Upper lobe of right lung (tissue), 1 donor: ENCODE measurements around the gene CHPF. TPM values are rescaled to one million over a fixed set of nuclear protein-coding genes. Genes with fewer than 3 reads are reported as not detected.

Experiments used
- ATAC-seq: fragments of 200-7000 bp; cut with Tn5 transposase; one replicate; pipeline ENCODE4 v1.9.1; 2020; ENCODE audit warnings: mild to moderate bottlenecking, moderate library complexity
- DNase-seq: peaks from one replicate; pipeline ENCODE4 v3.0.0-alpha.2; 2020
- H3K27ac ChIP-seq: fragments of 200-600 bp; one replicate; pipeline ENCODE4 v1.8.0; 2022
- H3K27me3 ChIP-seq: fragments of 200-600 bp; one replicate; pipeline ENCODE4 v1.8.0; 2022; ENCODE audit warnings: mild to moderate bottlenecking
- H3K36me3 ChIP-seq: fragments of 200-600 bp; one replicate; pipeline ENCODE4 v1.8.0; 2022
- H3K4me1 ChIP-seq: fragments of 200-600 bp; one replicate; pipeline ENCODE4 v1.8.0; 2022
- H3K4me3 ChIP-seq: fragments of 200-600 bp; one replicate; pipeline ENCODE4 v1.8.0; 2022; ENCODE audit warnings: mild to moderate bottlenecking
- H3K9me3 ChIP-seq: fragments of 200-600 bp; one replicate; pipeline ENCODE4 v1.8.0; 2022
- intact Hi-C: fragments of 100-400 bp; cut with DNase I; formaldehyde crosslinking; loops from one replicate; pipeline ENCODE4 v1.11.0; 2022
- total RNA-seq: library from RNA; stranded (reverse); fragmentation: NEBNext Ultra II Directional; extraction: Animal tissue kit (Norgen Biotek cat#: 25700); gene quantifications from one replicate; pipeline ENCODE4 v1.2.1, GENCODE V29; 2021
- TF ChIP-seq, protein P1 (sequence below): fragments of 200-600 bp; IDR thresholded peaks from one replicate; pipeline ENCODE4 v1.8.0; 2022; ENCODE audit warnings: antibody characterized with exemption
- donor health status: DM: no; HTN: yes; CAD: no; lungs with severe emphysema.

CHPF gene
- total RNA-seq, 1 donor from 2014 or later: 45.3 TPM

DNA sequence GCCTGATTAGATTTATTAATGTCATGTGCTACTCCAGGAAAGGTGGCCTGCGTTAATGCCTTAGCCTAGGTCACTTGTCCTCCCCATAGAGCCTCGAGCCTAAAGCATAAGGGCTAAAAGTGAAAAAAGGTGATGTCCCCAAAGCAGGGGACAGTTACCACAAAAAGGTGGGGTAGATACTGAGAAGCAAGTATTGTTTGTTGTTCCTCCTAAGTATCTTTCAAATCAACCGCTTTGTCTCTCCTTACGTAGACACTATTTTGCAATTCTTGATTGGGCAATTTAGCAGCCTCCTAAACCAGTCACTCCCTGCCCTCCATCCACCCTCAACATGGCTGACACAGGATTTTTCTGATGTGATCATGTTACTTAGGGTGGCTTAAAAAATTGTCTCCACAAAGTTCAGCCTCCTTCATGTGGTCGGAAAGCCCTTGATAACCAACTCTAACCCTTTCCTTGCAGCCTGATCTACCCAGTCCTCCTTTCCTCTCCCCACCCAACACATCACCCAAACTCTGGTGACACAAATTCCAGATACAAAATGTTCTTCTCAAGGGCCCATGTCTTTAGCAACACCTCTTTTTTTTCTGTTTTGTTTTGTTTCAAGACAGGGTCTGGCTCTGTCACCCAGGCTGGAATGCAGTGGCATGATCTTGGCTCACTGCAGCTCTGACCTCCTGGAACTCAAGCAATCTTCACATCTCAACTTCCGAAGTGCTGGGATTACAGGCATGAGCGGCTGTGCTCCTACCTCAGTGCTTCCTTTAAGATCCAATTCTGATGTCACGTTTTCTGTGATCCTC lies 35.4 kb upstream of the CHPF start:
- no peaks in the 10 kb centered on the region for H3K9me3 ChIP-seq
- peaks cover 4% of the 10 kb centered on the region for H3K4me1 ChIP-seq
- no peaks in the 10 kb centered on the region for H3K27me3 ChIP-seq
- no peaks in the 10 kb centered on the region for H3K36me3 ChIP-seq
- ATAC-seq: peak; percentile 66
- no peak overlapping the region for H3K4me3 ChIP-seq
- H3K27ac ChIP-seq: peak overlapping the region; percentile 75
- DNase-seq: peak; percentile 41
- TF ChIP-seq, protein P1, sequence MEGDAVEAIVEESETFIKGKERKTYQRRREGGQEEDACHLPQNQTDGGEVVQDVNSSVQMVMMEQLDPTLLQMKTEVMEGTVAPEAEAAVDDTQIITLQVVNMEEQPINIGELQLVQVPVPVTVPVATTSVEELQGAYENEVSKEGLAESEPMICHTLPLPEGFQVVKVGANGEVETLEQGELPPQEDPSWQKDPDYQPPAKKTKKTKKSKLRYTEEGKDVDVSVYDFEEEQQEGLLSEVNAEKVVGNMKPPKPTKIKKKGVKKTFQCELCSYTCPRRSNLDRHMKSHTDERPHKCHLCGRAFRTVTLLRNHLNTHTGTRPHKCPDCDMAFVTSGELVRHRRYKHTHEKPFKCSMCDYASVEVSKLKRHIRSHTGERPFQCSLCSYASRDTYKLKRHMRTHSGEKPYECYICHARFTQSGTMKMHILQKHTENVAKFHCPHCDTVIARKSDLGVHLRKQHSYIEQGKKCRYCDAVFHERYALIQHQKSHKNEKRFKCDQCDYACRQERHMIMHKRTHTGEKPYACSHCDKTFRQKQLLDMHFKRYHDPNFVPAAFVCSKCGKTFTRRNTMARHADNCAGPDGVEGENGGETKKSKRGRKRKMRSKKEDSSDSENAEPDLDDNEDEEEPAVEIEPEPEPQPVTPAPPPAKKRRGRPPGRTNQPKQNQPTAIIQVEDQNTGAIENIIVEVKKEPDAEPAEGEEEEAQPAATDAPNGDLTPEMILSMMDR: no peak
- intact Hi-C loops: no loop called here

DNA sequence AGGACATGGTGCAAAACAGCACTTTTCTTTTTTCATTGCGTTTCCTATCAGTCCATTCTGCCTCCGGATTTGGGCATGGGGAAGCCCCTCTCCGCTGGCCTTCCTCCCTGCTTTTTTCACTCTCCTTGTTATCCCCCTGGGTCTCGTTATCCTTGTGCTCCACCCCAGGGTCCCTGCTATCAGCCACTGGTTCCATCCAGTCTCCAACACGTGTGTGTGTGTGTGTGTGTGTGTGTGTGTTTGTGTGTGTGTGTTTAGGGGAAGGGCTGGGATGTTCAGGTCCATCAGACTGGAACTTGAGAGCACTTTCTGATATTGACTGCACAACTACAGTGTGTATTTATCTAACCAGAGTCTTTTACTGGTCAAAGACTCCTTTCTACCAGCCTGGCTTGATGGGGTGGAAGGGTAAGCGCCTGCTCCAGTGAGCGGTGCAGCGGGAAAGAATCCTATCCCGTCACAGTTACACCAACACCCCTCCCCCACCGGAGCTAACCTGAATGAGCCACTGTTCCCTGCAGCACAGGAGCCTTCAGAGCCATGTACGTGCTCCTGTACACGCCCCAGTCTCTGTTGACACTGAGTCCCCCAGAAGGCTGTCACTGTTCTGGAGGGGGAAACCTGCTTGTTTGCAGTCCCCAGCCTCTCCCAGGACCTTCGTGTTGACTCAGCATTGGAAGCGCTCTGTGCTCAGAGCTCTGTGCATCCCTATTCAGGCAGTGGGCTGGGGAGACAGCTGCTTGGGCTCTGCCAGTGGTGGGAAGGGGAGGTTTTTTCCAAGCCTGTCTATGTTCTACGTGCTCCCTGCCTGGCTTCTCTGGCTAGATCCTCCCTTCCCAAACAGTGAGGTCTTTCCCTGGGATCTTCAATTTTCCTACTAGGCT lies 33.1 kb upstream of the CHPF start:
- Histone ChIP-seq H3K9me3 (no peaks in the 10 kb centered on the region), H3K4me3 (no peak overlapping the region), H3K27me3 (no peaks in the 10 kb centered on the region), H3K27ac (no peak overlapping the region), H3K36me3 (no peaks in the 10 kb centered on the region), H3K4me1 (peaks cover 4% of the 10 kb centered on the region)
- no peak for DNase-seq
- ATAC-seq: no peak
- intact Hi-C loops: no loop called here
- TF ChIP-seq, protein P1: no peak

DNA sequence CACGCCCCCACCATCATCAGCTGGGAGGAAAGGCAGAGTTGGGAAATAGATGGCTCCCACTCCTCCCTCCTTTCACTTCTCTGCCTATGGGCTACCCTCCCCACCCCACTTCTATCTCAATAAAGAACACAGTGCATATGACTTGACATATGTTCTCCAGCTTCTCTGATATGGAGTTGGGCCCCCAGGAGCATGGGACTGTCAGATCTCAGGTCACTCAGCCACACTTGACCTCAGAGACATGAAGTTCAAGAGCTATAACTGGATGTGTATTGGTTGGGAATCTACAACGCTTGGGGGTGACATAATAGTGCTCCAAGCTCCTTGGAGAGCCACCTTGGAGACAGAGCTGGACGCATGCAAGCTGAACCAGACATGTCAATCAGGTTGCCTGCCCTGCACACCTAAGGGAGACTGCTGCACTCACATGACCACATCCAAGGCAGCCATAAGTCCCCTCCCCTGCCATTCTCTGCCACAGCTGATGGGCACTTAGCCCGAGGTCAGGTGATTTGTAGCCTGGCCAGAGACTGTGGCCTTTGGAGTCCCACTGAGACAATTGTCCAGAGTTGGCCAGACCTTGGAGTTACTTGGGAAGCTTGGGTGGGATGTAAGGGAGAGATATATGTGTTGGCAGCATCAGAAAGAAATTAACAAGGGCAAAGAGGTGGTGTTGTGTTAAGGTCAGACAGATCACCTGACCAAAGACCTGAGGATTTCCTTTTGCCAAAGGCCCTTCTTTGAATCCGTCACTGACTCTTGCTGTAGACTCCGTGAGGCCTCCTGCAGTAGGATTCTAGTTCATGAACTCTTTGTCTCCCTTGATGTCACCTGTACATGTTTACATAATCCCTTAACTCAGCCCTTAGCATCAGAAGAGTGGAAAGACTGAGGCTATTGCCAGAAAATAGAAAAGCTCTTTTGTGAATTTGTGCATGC lies 32.2 kb upstream of the CHPF start:
- H3K27me3 ChIP-seq: no peaks in the 10 kb centered on the region
- no peaks in the 10 kb centered on the region for H3K36me3 ChIP-seq
- H3K4me3 ChIP-seq: no peak overlapping the region
- TF ChIP-seq, protein P1: no peak
- ATAC-seq (no peak), DNase-seq (no peak)
- H3K9me3 ChIP-seq: no peaks in the 10 kb centered on the region
- H3K4me1 ChIP-seq: peaks cover 4% of the 10 kb centered on the region
- no peak overlapping the region for H3K27ac ChIP-seq
- intact Hi-C loops: no loop called here

DNA sequence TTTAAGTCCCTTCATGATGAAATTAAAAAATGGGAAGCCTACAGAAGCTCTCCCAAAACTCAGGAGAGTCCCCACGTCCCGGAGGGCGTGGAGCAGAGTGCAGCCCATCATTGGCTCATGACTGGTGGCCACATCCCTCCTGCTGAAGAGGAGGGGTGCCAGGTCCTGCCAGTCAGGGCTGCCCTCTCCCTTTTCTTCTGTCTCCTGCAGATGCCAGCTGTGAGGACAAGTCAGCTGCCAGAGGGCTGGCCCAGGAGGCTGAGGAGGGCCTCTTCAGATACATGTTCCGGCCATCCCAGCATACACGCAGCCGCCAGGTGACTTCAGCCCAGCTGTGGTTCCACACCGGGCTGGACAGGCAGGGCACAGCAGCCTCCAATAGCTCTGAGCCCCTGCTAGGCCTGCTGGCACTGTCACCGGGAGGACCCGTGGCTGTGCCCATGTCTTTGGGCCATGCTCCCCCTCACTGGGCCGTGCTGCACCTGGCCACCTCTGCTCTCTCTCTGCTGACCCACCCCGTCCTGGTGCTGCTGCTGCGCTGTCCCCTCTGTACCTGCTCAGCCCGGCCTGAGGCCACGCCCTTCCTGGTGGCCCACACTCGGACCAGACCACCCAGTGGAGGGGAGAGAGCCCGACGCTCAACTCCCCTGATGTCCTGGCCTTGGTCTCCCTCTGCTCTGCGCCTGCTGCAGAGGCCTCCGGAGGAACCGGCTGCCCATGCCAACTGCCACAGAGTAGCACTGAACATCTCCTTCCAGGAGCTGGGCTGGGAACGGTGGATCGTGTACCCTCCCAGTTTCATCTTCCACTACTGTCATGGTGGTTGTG lies 31.1 kb upstream of the CHPF start:
- DNase-seq (no peak), ATAC-seq (no peak)
- no peaks in the 10 kb centered on the region for H3K27me3 ChIP-seq
- peaks cover 10% of the 10 kb centered on the region for H3K4me1 ChIP-seq
- TF ChIP-seq, protein P1: no peak
- H3K9me3 ChIP-seq: no peaks in the 10 kb centered on the region
- H3K27ac ChIP-seq: no peak overlapping the region
- no peak overlapping the region for H3K4me3 ChIP-seq
- intact Hi-C loops: no loop called here
- no peaks in the 10 kb centered on the region for H3K36me3 ChIP-seq
